Measurements from ENCODE around the gene NINJ1.

NINJ1 gene

GRCh38 chr9:93099551-93100275 lies 34.3 kb downstream of the NINJ1 start:
- DNase-seq (ENCODE audit: low spot score) = no peak

GRCh38 chr9:93098236-93098946 lies 35.7 kb downstream of the NINJ1 start:
- peak; percentile 96 for DNase-seq (ENCODE audit: low spot score)

GRCh38 chr9:93097511-93098201 lies 36.4 kb downstream of the NINJ1 start:
- no peak for DNase-seq (ENCODE audit: low spot score)

- no peak for DNase-seq (ENCODE audit: low spot score)
Measured at GRCh38 chr9:93096811-93097382, 37.2 kb downstream of the NINJ1 start.

GRCh38 chr9:93096131-93096802 lies 37.8 kb downstream of the NINJ1 start, which contains the start of gene CARD19:
Gene CARD19, plus strand, starts transcription at chr9:93096217. Its CDS starts 129 bp downstream, at chr9:93096346.
- peak; percentile 29 for DNase-seq (ENCODE audit: low spot score)

- peak; percentile 99 for DNase-seq (ENCODE audit: low spot score)
Measured at GRCh38 chr9:93095205-93096130, 38.6 kb downstream of the NINJ1 start.

GRCh38 chr9:93094658-93095204 lies 39.3 kb downstream of the NINJ1 start:
- no peak for DNase-seq (ENCODE audit: low spot score)

- DNase-seq (ENCODE audit: low spot score) = no peak
Measured at GRCh38 chr9:93093877-93094657, 40.0 kb downstream of the NINJ1 start.

GRCh38 chr9:93093127-93093876 lies 40.7 kb downstream of the NINJ1 start:
- no peak for DNase-seq (ENCODE audit: low spot score)

GRCh38 chr9:93092251-93092991 lies 41.6 kb downstream of the NINJ1 start:
- no peak for DNase-seq (ENCODE audit: low spot score)

GRCh38 chr9:93091453-93092081 lies 42.5 kb downstream of the NINJ1 start:
- DNase-seq (ENCODE audit: low spot score) = peak; percentile 56

GRCh38 chr9:93091056-93091452 lies 43.0 kb downstream of the NINJ1 start:
- no peak for DNase-seq (ENCODE audit: low spot score)

GRCh38 chr9:93090091-93090655 lies 43.9 kb downstream of the NINJ1 start:
- DNase-seq (ENCODE audit: low spot score) = no peak

GRCh38 chr9:93089481-93089991 lies 44.5 kb downstream of the NINJ1 start:
- DNase-seq (ENCODE audit: low spot score) = no peak

GRCh38 chr9:93089024-93089423 lies 45.0 kb downstream of the NINJ1 start:
- no peak for DNase-seq (ENCODE audit: low spot score)

- no peak for DNase-seq (ENCODE audit: low spot score)
Measured at GRCh38 chr9:93088656-93089015, 45.4 kb downstream of the NINJ1 start.

GRCh38 chr9:93087971-93088655 lies 45.9 kb downstream of the NINJ1 start:
- DNase-seq (ENCODE audit: low spot score) = no peak
